Esophagus squamous epithelium (tissue), 5 donors: ENCODE results near the gene RAPGEF1. TPM values are rescaled to one million over a fixed set of nuclear protein-coding genes. Genes with fewer than 3 reads are reported as not detected.
A peak's percentile ranks its signal among the peaks of the same experiment; 100 is the strongest.
"Not testable (repeated sequence)": the region's sequence is repeated elsewhere in the genome, so short reads cannot be mapped to it uniquely, and the experiment has no call there.

Experiments
- DNase-seq: peaks from one replicate; lab custom pipeline; 2025; lab: John Stamatoyannopoulos, UW
- H3K27ac ChIP-seq, 4 donors: fragments of 200-600 bp; sonication (generic); one replicate each; pipeline ENCODE4 v1.5.1; 2016 to 2019; ENCODE audit warnings: mild to moderate bottlenecking in 1 of 4
- H3K27me3 ChIP-seq, 4 donors: fragments of 200-600 bp; sonication (generic); 1 replicate in 3 of 4; 2 replicates in 1 of 4; pipeline versions ENCODE4 v1.5.1 to v1.6.0; 2017 to 2021; ENCODE audit warnings: antibody characterized with exemption in 1 of 4
- H3K36me3 ChIP-seq, 3 donors: fragments of 200-600 bp; sonication (generic); one replicate each; pipeline ENCODE4 v1.5.1; 2016 to 2019
- H3K4me1 ChIP-seq, 3 donors: fragments of 200-600 bp; sonication (generic); one replicate each; pipeline ENCODE4 v1.5.1; 2017 to 2019
- H3K4me3 ChIP-seq, 4 donors: fragments of 200-600 bp; sonication (generic); 1 replicate in 3 of 4; 2 replicates in 1 of 4; pipeline ENCODE4 v1.5.1; 2016 to 2019; ENCODE audit warnings: mild to moderate bottlenecking in 2 of 4, moderate library complexity in 1 of 4
- H3K9me3 ChIP-seq, 3 donors: fragments of 200-600 bp; sonication (generic); one replicate each; pipeline ENCODE4 v1.5.1; 2016 to 2019
- POLR2A ChIP-seq, 4 donors: fragments of 450-650 bp; IDR thresholded peaks; one replicate each; pipeline ENCODE4 v1.6.1; 2017; ENCODE audit warnings: antibody characterized with exemption in 4 of 4, mild to moderate bottlenecking in 4 of 4, moderate library complexity in 3 of 4
- WGBS, 2 donors: methylation state at CpG; one replicate each; pipeline ENCODE4 v1.1.5; 2018; 5-methylcytosine and 5-hydroxymethylcytosine counted together
- intact Hi-C: fragments of 100-400 bp; cut with DNase I; formaldehyde crosslinking; loops from one replicate; pipeline ENCODE4 v1.15.0; 2022
- total RNA-seq, 4 donors: library from RNA; depleted of rRNA; stranded (reverse); fragments of >200 nt; gene quantifications; one replicate each; pipeline ENCODE4 v1.1.0, GENCODE V29; 2016
- TF ChIP-seq, protein P1 (sequence below), 6 experiments: fragments of 450-650 bp in 4 of 6; fragments of 200-600 bp in 2 of 6; sonication (generic) in 2 of 6; IDR thresholded peaks; one replicate each; pipeline ENCODE4 v1.5.1; 2016 to 2019; ENCODE audit warnings: antibody characterized with exemption in 6 of 6, mild to moderate bottlenecking in 4 of 6, moderate library complexity in 4 of 6
- donor health status: DM: yes; HTN: yes; CAD: no.

Gene RAPGEF1
- total RNA-seq, 4 donors from 2014 or later: 12.2 to 40.4 (median 19.0) TPM

DNA sequence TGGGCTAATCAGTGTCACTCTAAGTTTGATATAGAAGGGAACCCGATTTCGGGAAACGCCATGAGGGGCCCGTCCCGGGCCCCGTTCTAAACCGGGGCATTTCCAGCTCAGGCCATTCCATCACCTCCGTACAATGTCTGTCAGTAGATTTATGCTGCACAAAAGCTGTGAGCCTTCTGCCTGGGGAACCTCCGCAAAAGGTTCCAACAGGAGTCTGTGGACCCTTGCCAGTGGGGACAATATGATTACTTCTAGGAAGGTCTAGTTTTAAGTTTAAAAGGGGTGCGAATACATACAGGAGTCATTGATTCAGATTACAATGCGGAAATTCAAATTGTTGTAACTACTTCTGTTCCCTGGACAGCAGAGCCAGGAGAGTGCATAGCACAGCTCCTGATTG is 57.6 kb downstream of the RAPGEF1 start:
- TF ChIP-seq, protein P1, sequence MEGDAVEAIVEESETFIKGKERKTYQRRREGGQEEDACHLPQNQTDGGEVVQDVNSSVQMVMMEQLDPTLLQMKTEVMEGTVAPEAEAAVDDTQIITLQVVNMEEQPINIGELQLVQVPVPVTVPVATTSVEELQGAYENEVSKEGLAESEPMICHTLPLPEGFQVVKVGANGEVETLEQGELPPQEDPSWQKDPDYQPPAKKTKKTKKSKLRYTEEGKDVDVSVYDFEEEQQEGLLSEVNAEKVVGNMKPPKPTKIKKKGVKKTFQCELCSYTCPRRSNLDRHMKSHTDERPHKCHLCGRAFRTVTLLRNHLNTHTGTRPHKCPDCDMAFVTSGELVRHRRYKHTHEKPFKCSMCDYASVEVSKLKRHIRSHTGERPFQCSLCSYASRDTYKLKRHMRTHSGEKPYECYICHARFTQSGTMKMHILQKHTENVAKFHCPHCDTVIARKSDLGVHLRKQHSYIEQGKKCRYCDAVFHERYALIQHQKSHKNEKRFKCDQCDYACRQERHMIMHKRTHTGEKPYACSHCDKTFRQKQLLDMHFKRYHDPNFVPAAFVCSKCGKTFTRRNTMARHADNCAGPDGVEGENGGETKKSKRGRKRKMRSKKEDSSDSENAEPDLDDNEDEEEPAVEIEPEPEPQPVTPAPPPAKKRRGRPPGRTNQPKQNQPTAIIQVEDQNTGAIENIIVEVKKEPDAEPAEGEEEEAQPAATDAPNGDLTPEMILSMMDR (IDR thresholded peaks at IDR 0.05): no peak
- TF ChIP-seq POLR2A (IDR thresholded peaks at IDR 0.05): no peak
- no peaks in the 10 kb centered on the region for H3K27me3 ChIP-seq
- 66 to 73% methylated on average over 9 to 11 of the region's 11 CpGs for WGBS, 2 donors
- DNase-seq: no peak
- intact Hi-C loops: no loop called here
- peaks cover 24 to 40% (median 24%) of the 10 kb centered on the region in 3 donors for H3K4me1 ChIP-seq
- H3K36me3 ChIP-seq: no peaks in the 10 kb centered on the region
- no peaks in the 10 kb centered on the region for H3K9me3 ChIP-seq
- H3K4me3 ChIP-seq: no peak overlapping the region
- peak overlapping the region in 3 of 4 donors; percentile 40 to 42 (median 41) for H3K27ac ChIP-seq

DNA sequence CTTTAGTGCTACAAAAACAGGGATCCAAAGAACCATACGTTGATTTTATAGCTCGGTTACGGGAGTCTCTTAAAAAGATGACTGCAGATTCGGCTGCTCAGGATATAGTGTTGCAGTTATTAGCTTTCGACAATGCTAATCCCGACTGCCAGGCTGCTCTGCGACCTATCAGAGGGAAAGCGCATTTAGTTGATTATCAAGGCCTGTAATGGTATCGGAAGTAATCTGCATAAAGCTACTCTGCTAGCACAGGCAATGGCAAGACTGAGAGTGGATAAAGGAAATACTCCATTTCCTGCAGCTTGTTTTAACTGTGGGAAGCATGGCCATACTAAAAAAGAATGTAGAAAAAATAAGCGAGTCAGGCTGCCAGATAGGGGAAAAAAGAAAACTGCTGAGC is 58.0 kb downstream of the RAPGEF1 start:
- H3K4me3 ChIP-seq, intact Hi-C loops, H3K36me3 ChIP-seq, DNase-seq, H3K9me3 ChIP-seq, H3K27me3 ChIP-seq: not testable (repeated sequence)
- peaks cover 26 to 44% (median 27%) of the 10 kb centered on the region in 3 donors for H3K4me1 ChIP-seq
- 63 to 79% methylated on average over 10 of the region's 10 CpGs for WGBS, 2 donors
- H3K27ac ChIP-seq: peak overlapping the region in 2 of 4 donors; percentile 41 to 42

DNA sequence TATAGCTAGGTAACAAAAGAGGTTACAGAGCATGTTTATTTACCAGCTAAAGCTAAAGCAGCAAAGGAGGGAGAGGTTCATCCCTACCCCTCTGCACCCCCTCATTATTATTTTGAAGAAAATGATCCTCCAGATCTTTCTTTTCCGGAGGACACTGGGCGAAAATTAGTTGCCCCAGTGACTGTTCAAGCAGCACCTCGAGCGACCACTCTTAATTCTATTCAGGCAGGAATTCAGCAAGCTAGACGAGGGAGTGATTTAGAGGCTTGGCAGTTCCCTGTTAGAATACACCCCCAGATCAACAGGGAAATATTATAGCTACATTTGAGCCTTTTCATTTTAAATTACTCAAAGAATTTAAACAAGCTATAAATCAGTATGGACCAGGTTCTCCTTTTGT is 58.8 kb downstream of the RAPGEF1 start:
- 87 to 90% methylated on average over 5 of the region's 5 CpGs for WGBS, 2 donors
- H3K27me3 ChIP-seq, DNase-seq, H3K9me3 ChIP-seq, H3K36me3 ChIP-seq, H3K4me3 ChIP-seq, H3K27ac ChIP-seq, intact Hi-C loops: not testable (repeated sequence)
- peaks cover 33 to 52% (median 34%) of the 10 kb centered on the region in 3 donors for H3K4me1 ChIP-seq

DNA sequence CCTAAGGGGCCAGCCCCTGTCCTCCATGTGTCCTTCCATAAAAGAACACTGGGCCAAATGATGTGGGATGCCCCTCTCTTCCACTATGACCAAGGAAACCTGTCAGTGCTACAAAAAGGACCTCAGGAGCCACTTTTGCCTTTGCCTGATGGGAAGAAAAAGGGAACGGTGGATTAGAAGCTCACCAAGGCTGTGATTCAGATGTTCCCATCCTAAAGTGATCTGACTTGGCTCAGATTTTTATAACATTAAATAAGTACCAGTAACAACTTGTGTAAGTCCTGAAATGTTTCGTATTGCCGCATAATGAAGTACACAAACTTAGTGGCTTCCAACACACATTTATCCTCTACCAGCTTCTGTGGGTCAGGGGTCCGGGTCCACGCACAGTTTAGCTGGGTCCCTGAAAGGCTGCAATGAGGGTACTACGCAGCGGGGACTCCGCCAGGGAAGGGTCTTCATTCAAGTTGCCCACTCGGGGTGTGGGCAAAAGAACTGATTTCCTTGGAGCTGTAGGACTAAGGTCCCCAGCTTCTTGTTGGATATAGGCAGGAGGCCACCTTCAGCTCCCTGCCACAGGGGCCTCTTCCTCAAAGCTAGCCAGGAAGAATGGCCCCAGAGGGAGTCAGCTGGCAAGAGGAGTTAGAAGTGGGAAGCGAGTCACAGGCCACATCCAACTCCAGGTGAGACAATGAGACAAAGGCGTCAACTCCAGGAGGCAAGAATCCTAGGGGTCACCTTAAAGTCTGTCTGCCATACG is 60.4 kb downstream of the RAPGEF1 start:
- peaks cover 40 to 68% (median 50%) of the 10 kb centered on the region in 3 donors for H3K4me1 ChIP-seq
- TF ChIP-seq, protein P1 (IDR thresholded peaks at IDR 0.05): no peak
- TF ChIP-seq POLR2A (IDR thresholded peaks at IDR 0.05): no peak
- H3K4me3 ChIP-seq: no peak overlapping the region
- peaks cover 0 to 13% (median 0%) of the 10 kb centered on the region in 4 donors for H3K27me3 ChIP-seq
- no peaks in the 10 kb centered on the region for H3K9me3 ChIP-seq
- peak overlapping the region; percentile 64 to 90 (median 86) for H3K27ac ChIP-seq
- no peaks in the 10 kb centered on the region for H3K36me3 ChIP-seq
- intact Hi-C loops: loop anchor here (10.0 kb wide), 1 partner anchor 55 kb away; no protein-coding TSS in a partner anchor
- 51 to 65% methylated on average over 7 to 8 of the region's 12 CpGs for WGBS, 2 donors
- DNase-seq: no peak

- Histone ChIP-seq H3K4me3 (no peak overlapping the region), H3K27me3 (peaks cover 0 to 13% (median 0%) of the 10 kb centered on the region in 4 donors), H3K36me3 (no peaks in the 10 kb centered on the region), H3K4me1 (peaks cover 40 to 77% (median 50%) of the 10 kb centered on the region in 3 donors), H3K9me3 (no peaks in the 10 kb centered on the region), H3K27ac (peak overlapping the region; percentile 64 to 90 (median 86))
- TF ChIP-seq POLR2A (IDR thresholded peaks at IDR 0.05): peak in 2 of 4 donors; percentile 40 to 76
- TF ChIP-seq, protein P1 (IDR thresholded peaks at IDR 0.05): peak in 2 of 6 experiments; percentile 9 to 24
- intact Hi-C loops: loop anchor here (10.0 kb wide), 1 partner anchor 56 kb away; no protein-coding TSS in a partner anchor
- no peak for DNase-seq
- 9 to 13% methylated on average over 2 to 5 of the region's 5 CpGs for WGBS, 2 donors
These were observed 61.3 kb downstream of the RAPGEF1 start for GRCh38 chr9:131678499-131679111.
